ENCODE data around the gene DNAH8. TPM values are rescaled to one million over a fixed set of nuclear protein-coding genes. Genes with fewer than 3 reads are reported as not detected.

Gene DNAH8
- total RNA-seq, 1 experiment from 2014 or later: not detected

GRCh38 chr6:39037082-39037508 lies 322.0 kb downstream of the DNAH8 start:
- TF ChIP-seq RAD21 (IDR thresholded peaks at IDR 0.05; ENCODE audit: low read depth): no peak
- TF ChIP-seq POLR2A (IDR thresholded peaks at IDR 0.05; ENCODE audit: borderline replicate concordance, extremely low read depth, insufficient read depth, insufficient read length): no peak
- TF ChIP-seq SRF (IDR thresholded peaks at IDR 0.05; ENCODE audit: low read depth): no peak
- TF ChIP-seq, protein P1, sequence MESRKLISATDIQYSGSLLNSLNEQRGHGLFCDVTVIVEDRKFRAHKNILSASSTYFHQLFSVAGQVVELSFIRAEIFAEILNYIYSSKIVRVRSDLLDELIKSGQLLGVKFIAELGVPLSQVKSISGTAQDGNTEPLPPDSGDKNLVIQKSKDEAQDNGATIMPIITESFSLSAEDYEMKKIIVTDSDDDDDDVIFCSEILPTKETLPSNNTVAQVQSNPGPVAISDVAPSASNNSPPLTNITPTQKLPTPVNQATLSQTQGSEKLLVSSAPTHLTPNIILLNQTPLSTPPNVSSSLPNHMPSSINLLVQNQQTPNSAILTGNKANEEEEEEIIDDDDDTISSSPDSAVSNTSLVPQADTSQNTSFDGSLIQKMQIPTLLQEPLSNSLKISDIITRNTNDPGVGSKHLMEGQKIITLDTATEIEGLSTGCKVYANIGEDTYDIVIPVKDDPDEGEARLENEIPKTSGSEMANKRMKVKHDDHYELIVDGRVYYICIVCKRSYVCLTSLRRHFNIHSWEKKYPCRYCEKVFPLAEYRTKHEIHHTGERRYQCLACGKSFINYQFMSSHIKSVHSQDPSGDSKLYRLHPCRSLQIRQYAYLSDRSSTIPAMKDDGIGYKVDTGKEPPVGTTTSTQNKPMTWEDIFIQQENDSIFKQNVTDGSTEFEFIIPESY (IDR thresholded peaks at IDR 0.05; ENCODE audit: extremely low read depth, insufficient replicate concordance, low read length): no peak
- no peak overlapping the region for H3K4me3 ChIP-seq (replicated peaks in 1 of 2; ENCODE audit: low read depth in 1 of 2, low read length in 2 of 2)
- no peaks in the 10 kb centered on the region for H3K4me1 ChIP-seq (ENCODE audit: control insufficient read depth in 1 of 2, insufficient read depth in 2 of 2, low read length in 2 of 2)
- H4K20me1 ChIP-seq (ENCODE audit: insufficient read depth): no peaks in the 10 kb centered on the region
- ATAC-seq (no peak), DNase-seq (ENCODE audit: low read depth, low spot score) (no peak)
- no peak overlapping the region for H2AFZ ChIP-seq (ENCODE audit: low read depth, low read length, poor library complexity, severe bottlenecking)
- BruUV-seq (replicated peaks): no TSS peak
- ChIA-PET RAD21 (ENCODE audit: low non-redundant PET in 1 of 2, low total read pairs in 2 of 2, uncharacterized antibody in 2 of 2, unreplicated experiment in 2 of 2) (no interaction called here), CTCF (interaction anchor here (1.3 kb wide), 1 partner anchor 9 kb away, joined by 3 read pairs; no protein-coding TSS in a partner anchor), POLR2A (no interaction called here)
- no peaks in the 10 kb centered on the region for H3K9me3 ChIP-seq (ENCODE audit: control insufficient read depth in 1 of 2, insufficient read depth in 1 of 2, low read depth in 1 of 2, low read length in 2 of 2)
- intact Hi-C loops (cut with micrococcal nuclease): no loop called here
- no peaks in the 10 kb centered on the region for H3K79me2 ChIP-seq (ENCODE audit: insufficient read depth, low read length)
- no peak overlapping the region for H3K27ac ChIP-seq (ENCODE audit: low read depth, low read length)
- no peak overlapping the region for H3K9ac ChIP-seq (ENCODE audit: low read length)
- no peaks in the 10 kb centered on the region for H3K36me3 ChIP-seq (ENCODE audit: control insufficient read depth in 1 of 2, insufficient read depth in 2 of 2, low read length in 2 of 2)
- no peaks in the 10 kb centered on the region for H3K9me2 ChIP-seq (ENCODE audit: insufficient read depth)
- peaks cover 88% of the 10 kb centered on the region for H3K27me3 ChIP-seq (ENCODE audit: insufficient read depth, low read length)
- no peak overlapping the region for H3K4me2 ChIP-seq (ENCODE audit: low read length)

DNA sequence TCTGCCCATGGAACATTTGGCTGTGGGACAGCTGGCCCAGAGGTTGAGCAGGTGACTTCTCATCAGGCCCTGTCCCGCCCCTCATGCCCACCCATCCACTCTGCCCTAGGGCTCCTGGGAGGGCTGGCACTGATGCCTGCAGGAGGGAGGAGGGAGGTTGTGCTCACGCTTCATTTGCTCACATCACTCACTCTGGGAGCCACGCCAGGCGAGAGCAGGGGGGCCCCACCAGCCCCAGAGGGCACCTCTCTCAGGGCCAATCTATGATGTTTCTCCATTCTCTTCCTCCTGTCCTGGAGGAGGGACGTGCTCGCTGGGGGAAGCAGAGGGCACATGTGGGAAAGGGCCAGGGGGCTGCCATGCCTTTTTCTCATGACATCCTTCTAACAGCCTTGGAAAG lies 322.6 kb downstream of the DNAH8 start:
- no TSS peak for BruUV-seq (replicated peaks)
- Histone ChIP-seq H4K20me1 (ENCODE audit: insufficient read depth) (no peaks in the 10 kb centered on the region), H3K9me3 (ENCODE audit: control insufficient read depth in 1 of 2, insufficient read depth in 1 of 2, low read depth in 1 of 2, low read length in 2 of 2) (no peaks in the 10 kb centered on the region), H3K36me3 (ENCODE audit: control insufficient read depth in 1 of 2, insufficient read depth in 2 of 2, low read length in 2 of 2) (no peaks in the 10 kb centered on the region), H2AFZ (ENCODE audit: low read depth, low read length, poor library complexity, severe bottlenecking) (no peak overlapping the region), H3K4me1 (ENCODE audit: control insufficient read depth in 1 of 2, insufficient read depth in 2 of 2, low read length in 2 of 2) (no peaks in the 10 kb centered on the region), H3K79me2 (ENCODE audit: insufficient read depth, low read length) (no peaks in the 10 kb centered on the region), H3K27ac (ENCODE audit: low read depth, low read length) (no peak overlapping the region), H3K9me2 (ENCODE audit: insufficient read depth) (no peaks in the 10 kb centered on the region), H3K4me2 (ENCODE audit: low read length) (no peak overlapping the region), H3K9ac (ENCODE audit: low read length) (no peak overlapping the region), H3K4me3 (replicated peaks in 1 of 2; ENCODE audit: low read depth in 1 of 2, low read length in 2 of 2) (no peak overlapping the region), H3K27me3 (ENCODE audit: insufficient read depth, low read length) (peaks cover 82% of the 10 kb centered on the region)
- intact Hi-C loops (cut with micrococcal nuclease): no loop called here
- RAD21 ChIA-PET (ENCODE audit: low non-redundant PET in 1 of 2, low total read pairs in 2 of 2, uncharacterized antibody in 2 of 2, unreplicated experiment in 2 of 2): no interaction called here
- CTCF ChIA-PET: no interaction called here
- POLR2A ChIA-PET: no interaction called here
- DNase-seq (ENCODE audit: low read depth, low spot score): no peak
- no peak for ATAC-seq
- TF ChIP-seq EZH2 (IDR thresholded peaks at IDR 0.05) (no peak), SRF (IDR thresholded peaks at IDR 0.05; ENCODE audit: low read depth) (no peak), ZNF274 (IDR thresholded peaks at IDR 0.05; ENCODE audit: low read depth, low read length) (no peak), SP1 (IDR thresholded peaks at IDR 0.05; ENCODE audit: low read depth) (no peak)
- TF ChIP-seq, protein P1 (IDR thresholded peaks at IDR 0.05; ENCODE audit: extremely low read depth, insufficient replicate concordance, low read length): no peak
- TF ChIP-seq, protein P2, sequence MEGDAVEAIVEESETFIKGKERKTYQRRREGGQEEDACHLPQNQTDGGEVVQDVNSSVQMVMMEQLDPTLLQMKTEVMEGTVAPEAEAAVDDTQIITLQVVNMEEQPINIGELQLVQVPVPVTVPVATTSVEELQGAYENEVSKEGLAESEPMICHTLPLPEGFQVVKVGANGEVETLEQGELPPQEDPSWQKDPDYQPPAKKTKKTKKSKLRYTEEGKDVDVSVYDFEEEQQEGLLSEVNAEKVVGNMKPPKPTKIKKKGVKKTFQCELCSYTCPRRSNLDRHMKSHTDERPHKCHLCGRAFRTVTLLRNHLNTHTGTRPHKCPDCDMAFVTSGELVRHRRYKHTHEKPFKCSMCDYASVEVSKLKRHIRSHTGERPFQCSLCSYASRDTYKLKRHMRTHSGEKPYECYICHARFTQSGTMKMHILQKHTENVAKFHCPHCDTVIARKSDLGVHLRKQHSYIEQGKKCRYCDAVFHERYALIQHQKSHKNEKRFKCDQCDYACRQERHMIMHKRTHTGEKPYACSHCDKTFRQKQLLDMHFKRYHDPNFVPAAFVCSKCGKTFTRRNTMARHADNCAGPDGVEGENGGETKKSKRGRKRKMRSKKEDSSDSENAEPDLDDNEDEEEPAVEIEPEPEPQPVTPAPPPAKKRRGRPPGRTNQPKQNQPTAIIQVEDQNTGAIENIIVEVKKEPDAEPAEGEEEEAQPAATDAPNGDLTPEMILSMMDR (IDR thresholded peaks at IDR 0.05 in 2 of 3, conservative IDR thresholded peaks at IDR 0.05 in 1 of 3; ENCODE audit: borderline replicate concordance in 1 of 3, insufficient read depth in 1 of 3, low read depth in 2 of 3, low read length in 2 of 3): no peak
- TF ChIP-seq, protein P3, sequence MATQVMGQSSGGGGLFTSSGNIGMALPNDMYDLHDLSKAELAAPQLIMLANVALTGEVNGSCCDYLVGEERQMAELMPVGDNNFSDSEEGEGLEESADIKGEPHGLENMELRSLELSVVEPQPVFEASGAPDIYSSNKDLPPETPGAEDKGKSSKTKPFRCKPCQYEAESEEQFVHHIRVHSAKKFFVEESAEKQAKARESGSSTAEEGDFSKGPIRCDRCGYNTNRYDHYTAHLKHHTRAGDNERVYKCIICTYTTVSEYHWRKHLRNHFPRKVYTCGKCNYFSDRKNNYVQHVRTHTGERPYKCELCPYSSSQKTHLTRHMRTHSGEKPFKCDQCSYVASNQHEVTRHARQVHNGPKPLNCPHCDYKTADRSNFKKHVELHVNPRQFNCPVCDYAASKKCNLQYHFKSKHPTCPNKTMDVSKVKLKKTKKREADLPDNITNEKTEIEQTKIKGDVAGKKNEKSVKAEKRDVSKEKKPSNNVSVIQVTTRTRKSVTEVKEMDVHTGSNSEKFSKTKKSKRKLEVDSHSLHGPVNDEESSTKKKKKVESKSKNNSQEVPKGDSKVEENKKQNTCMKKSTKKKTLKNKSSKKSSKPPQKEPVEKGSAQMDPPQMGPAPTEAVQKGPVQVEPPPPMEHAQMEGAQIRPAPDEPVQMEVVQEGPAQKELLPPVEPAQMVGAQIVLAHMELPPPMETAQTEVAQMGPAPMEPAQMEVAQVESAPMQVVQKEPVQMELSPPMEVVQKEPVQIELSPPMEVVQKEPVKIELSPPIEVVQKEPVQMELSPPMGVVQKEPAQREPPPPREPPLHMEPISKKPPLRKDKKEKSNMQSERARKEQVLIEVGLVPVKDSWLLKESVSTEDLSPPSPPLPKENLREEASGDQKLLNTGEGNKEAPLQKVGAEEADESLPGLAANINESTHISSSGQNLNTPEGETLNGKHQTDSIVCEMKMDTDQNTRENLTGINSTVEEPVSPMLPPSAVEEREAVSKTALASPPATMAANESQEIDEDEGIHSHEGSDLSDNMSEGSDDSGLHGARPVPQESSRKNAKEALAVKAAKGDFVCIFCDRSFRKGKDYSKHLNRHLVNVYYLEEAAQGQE (IDR thresholded peaks at IDR 0.05; ENCODE audit: low read depth): no peak
